HG02840 (cell line): ENCODE measurements around the gene VWDE.
"Not testable (repeated sequence)": the region's sequence is repeated elsewhere in the genome, so short reads cannot be mapped to it uniquely, and the experiment has no call there.

Experiments used
- ATAC-seq: cut with Tn5 transposase; IDR thresholded peaks from one replicate; pipeline ENCODE4 v1.9.1; 2021; ENCODE audit warnings: mild to moderate bottlenecking, moderate library complexity, moderate number of reproducible peaks; ENCODE audit not compliant: unreplicated experiment, low FRiP score

The VWDE gene

GRCh38 chr7:12403287-12404181 is at the start of gene VWDE:
Gene VWDE, minus strand, starts transcription at chr7:12403865. Its CDS starts 149 bp downstream, at chr7:12403716.
- ATAC-seq, result no peak

- ATAC-seq, result not testable (repeated sequence)
Observed at GRCh38 chr7:12453136-12453535, 49.5 kb upstream of the VWDE start.

GRCh38 chr7:12450615-12451014 is 47.0 kb upstream of the VWDE start:
- no peak for ATAC-seq

- ATAC-seq, result no peak
Observed at GRCh38 chr7:12444785-12445184, 41.1 kb upstream of the VWDE start.

GRCh38 chr7:12440229-12440628 is 36.6 kb upstream of the VWDE start:
- no peak for ATAC-seq

- ATAC-seq, result no peak
Observed at GRCh38 chr7:12436896-12437535, 33.4 kb upstream of the VWDE start.

GRCh38 chr7:12436126-12436525 is 32.5 kb upstream of the VWDE start:
- ATAC-seq, result no peak

GRCh38 chr7:12434012-12434642 is 30.5 kb upstream of the VWDE start:
- no peak for ATAC-seq

GRCh38 chr7:12431886-12432556 is 28.4 kb upstream of the VWDE start:
- ATAC-seq, result no peak

GRCh38 chr7:12425311-12425710 is 21.6 kb upstream of the VWDE start:
- ATAC-seq, result no peak

- ATAC-seq, result no peak
Observed at GRCh38 chr7:12423997-12424745, 20.5 kb upstream of the VWDE start.

GRCh38 chr7:12423355-12423996 is 19.8 kb upstream of the VWDE start:
- no peak for ATAC-seq

- ATAC-seq, result no peak
Observed at GRCh38 chr7:12422554-12423320, 19.1 kb upstream of the VWDE start.

GRCh38 chr7:12418452-12418851 is 14.8 kb upstream of the VWDE start:
- no peak for ATAC-seq

- ATAC-seq, result no peak
Observed at GRCh38 chr7:12415072-12415471, 11.4 kb upstream of the VWDE start.

GRCh38 chr7:12412407-12412806 is 8.7 kb upstream of the VWDE start:
- ATAC-seq, result no peak

GRCh38 chr7:12410523-12410922 is 6.9 kb upstream of the VWDE start:
- ATAC-seq, result no peak

- ATAC-seq, result no peak
Observed at GRCh38 chr7:12409097-12409711, 5.5 kb upstream of the VWDE start.
